Ovary (tissue), 9 donors: ENCODE data around the gene C12orf57. TPM values are rescaled to one million over a fixed set of nuclear protein-coding genes. Genes with fewer than 3 reads are reported as not detected.
"Not testable (repeated sequence)": the region's sequence is repeated elsewhere in the genome, so short reads cannot be mapped to it uniquely, and the experiment has no call there.

Source experiments
- DNase-seq, 5 donors: peaks; one replicate each; pipeline ENCODE4 v3.0.0-alpha.2; 2019 to 2020
- H3K27ac ChIP-seq, 2 donors: fragments of 200-600 bp; one replicate each; pipeline versions ENCODE4 v1.5.1 to v1.8.0; 2019 to 2022
- H3K27me3 ChIP-seq: fragments of 200-600 bp; one replicate; pipeline ENCODE4 v1.8.0; 2022
- H3K36me3 ChIP-seq: fragments of 200-600 bp; sonication (generic); one replicate; pipeline ENCODE4 v1.5.1; 2019
- H3K4me1 ChIP-seq: one replicate; pipeline ENCODE4 v1.8.1; 2013; ENCODE audit warnings: mild to moderate bottlenecking, moderate library complexity; ENCODE audit not compliant: insufficient read depth
- H3K4me3 ChIP-seq: fragments of 200-600 bp; sonication (generic); one replicate; pipeline ENCODE4 v1.5.1; 2017
- H3K9me3 ChIP-seq, 2 donors: fragments of 200-600 bp in 1 of 2; sonication (generic) in 1 of 2; one replicate each; pipeline versions ENCODE4 v1.5.1 to v1.8.1; 2013 to 2019; ENCODE audit warnings: mild to moderate bottlenecking in 1 of 2, moderate library complexity in 1 of 2
- CTCF ChIP-seq, 3 donors: fragments of 450-650 bp in 2 of 3; fragments of 200-600 bp in 1 of 3; IDR thresholded peaks; one replicate each; pipeline versions ENCODE4 v1.5.1 to v1.8.0; 2016 to 2022; ENCODE audit warnings: antibody characterized with exemption in 3 of 3, mild to moderate bottlenecking in 1 of 3
- EP300 ChIP-seq: sonication (generic); formaldehyde crosslinking; IDR thresholded peaks from one replicate; pipeline ENCODE4 v1.6.1; 2017; ENCODE audit warnings: antibody characterized with exemption
- POLR2A ChIP-seq: fragments of 450-650 bp; IDR thresholded peaks from one replicate; pipeline ENCODE4 v1.6.1; 2017; ENCODE audit warnings: antibody characterized with exemption, mild to moderate bottlenecking, moderate library complexity
- WGBS, 3 donors: extraction: QIAGEN DNeasy Blood & Tissue Kit in 1 of 3; methylation state at CpG; one replicate each; pipeline versions ENCODE4 v1.1.5 to v1.1.7; 2013 to 2017; 5-methylcytosine and 5-hydroxymethylcytosine counted together
- intact Hi-C, 4 donors: fragments of 100-400 bp; cut with DNase I; formaldehyde crosslinking; loops; one replicate each; pipeline versions ENCODE4 v1.11.0 to v1.15.1; 2022 to 2023
- polyA plus RNA-seq, 2 donors: library from polyadenylated mRNA; stranded (reverse); fragments of 200-250 nt in 1 of 2; fragments of 350-450 nt in 1 of 2; fragmentation: Illumina TruSeq in 1 of 2; extraction: RNeasy Lipid Tissue Mini Kit (QIAGEN cat#74804) in 1 of 2; gene quantifications; one replicate each; pipeline ENCODE4 v1.2.3, GENCODE V29; 2013 to 2014
- total RNA-seq, 7 donors: library from RNA; depleted of rRNA in 2 of 7; stranded (reverse); fragments of >200 nt in 2 of 7; fragmentation: NEBNext Ultra II Directional in 3 of 7; extraction: Animal tissue kit (Norgen Biotek cat#: 25700) in 3 of 7; gene quantifications; one replicate each; pipeline versions ENCODE4 v1.1.0 to v1.2.4, GENCODE V29; 2016 to 2023
- donor health status: DM: no; HTN: no; CAD: no; lungs with moderate emphysema.
- donor health status: DM: no; HTN: no; CAD: no.
- donor health status: Bipolar disorder and iron deficiency.
- donor health status: DM: yes; HTN: yes; CAD: no.
- donor health status: DM: no; HTN: no; CAD: no.
- donor health status: DM: yes; HTN: yes; CAD: no.

The C12orf57 gene
- total and polyA plus RNA-seq, 9 donors: 40.3 to 1,838 (median 633) TPM

GRCh38 chr12:6905414-6906040, 38.3 kb upstream of the C12orf57 start:
- Histone ChIP-seq H3K27ac (peak overlapping the region in 1 of 2 donors; percentile 75), H3K36me3 (no peaks in the 10 kb centered on the region), H3K27me3 (no peaks in the 10 kb centered on the region), H3K9me3 (no peaks in the 10 kb centered on the region), H3K4me1 (no peaks in the 10 kb centered on the region), H3K4me3 (peak overlapping the region; percentile 56)
- intact Hi-C loops: no loop called here
- no peak for DNase-seq
- TF ChIP-seq POLR2A (no peak), EP300 (no peak)
- 55 to 67% (median 62%) methylated on average over 5 of the region's 5 CpGs for WGBS, 3 donors

- H3K27ac ChIP-seq, intact Hi-C loops, H3K4me1 ChIP-seq, H3K4me3 ChIP-seq, H3K36me3 ChIP-seq, DNase-seq, H3K27me3 ChIP-seq, H3K9me3 ChIP-seq: not testable (repeated sequence)
- 93 to 98% (median 95%) methylated on average over 11 of the region's 11 CpGs for WGBS, 3 donors
Observed at GRCh38 chr12:6908141-6908540, 35.7 kb upstream of the C12orf57 start.

- Histone ChIP-seq H3K27ac (no peak overlapping the region), H3K27me3 (no peaks in the 10 kb centered on the region), H3K9me3 (no peaks in the 10 kb centered on the region), H3K4me1 (peaks cover 4% of the 10 kb centered on the region), H3K4me3 (no peak overlapping the region), H3K36me3 (no peaks in the 10 kb centered on the region)
- WGBS, 3 donors: 84 to 88% (median 84%) methylated on average over 4 of the region's 4 CpGs
- DNase-seq: no peak
- no peak for TF ChIP-seq EP300
- TF ChIP-seq CTCF (IDR thresholded peaks at IDR 0.05): no peak
- TF ChIP-seq POLR2A: no peak
- intact Hi-C loops: no loop called here
Observed at GRCh38 chr12:6909421-6910145, 34.2 kb upstream of the C12orf57 start.

GRCh38 chr12:6912164-6912935, 31.5 kb upstream of the C12orf57 start:
- Histone ChIP-seq H3K36me3 (no peaks in the 10 kb centered on the region), H3K27ac (no peak overlapping the region), H3K4me3 (no peak overlapping the region), H3K9me3 (no peaks in the 10 kb centered on the region), H3K4me1 (peaks cover 4% of the 10 kb centered on the region), H3K27me3 (no peaks in the 10 kb centered on the region)
- intact Hi-C loops: no loop called here
- no peak for TF ChIP-seq EP300
- TF ChIP-seq POLR2A: no peak
- no peak for TF ChIP-seq CTCF (IDR thresholded peaks at IDR 0.05)
- 58 to 77% (median 66%) methylated on average over 15 of the region's 15 CpGs for WGBS, 3 donors
- peak in 1 of 5 donors; percentile 34 for DNase-seq

GRCh38 chr12:6914246-6914946, 29.4 kb upstream of the C12orf57 start, which contains the start of gene ENO2:
Gene ENO2, plus strand, starts transcription at chr12:6914580. Its CDS starts 1,253 bp downstream, at chr12:6915833.
- WGBS, 3 donors: 0 to 1% (median 1%) methylated on average over 49 to 68 of the region's 68 CpGs
- no peaks in the 10 kb centered on the region for H3K27me3 ChIP-seq
- intact Hi-C loops: no loop called here
- no peaks in the 10 kb centered on the region for H3K36me3 ChIP-seq
- peak within 1 kb of the TSS; percentile 78 for H3K4me3 ChIP-seq
- no peaks in the 10 kb centered on the region for H3K9me3 ChIP-seq
- H3K4me1 ChIP-seq: peaks cover 4% of the 10 kb centered on the region
- peak; percentile 73 to 84 (median 77) for DNase-seq
- H3K27ac ChIP-seq: peak within 1 kb of the TSS in 1 of 2 donors; percentile 26
- peak; percentile 39 for TF ChIP-seq POLR2A
- no peak for TF ChIP-seq CTCF (IDR thresholded peaks at IDR 0.05)
- TF ChIP-seq EP300: no peak
